Endothelial cell of umbilical vein (primary cell): ENCODE data around the gene TMEM11. TPM values are rescaled to one million over a fixed set of nuclear protein-coding genes. Genes with fewer than 3 reads are reported as not detected.
A peak's percentile ranks its signal among the peaks of the same experiment; 100 is the strongest.

Experiments
- BruUV-seq: library from RNA; stranded (reverse); fragments of 400-500 nt; replicated peaks from 2 replicates; lab custom pipeline; 2021; lab: Mats Ljungman, UMichigan
- CTCF ChIA-PET: fragments of 300-600, 350-600 bp; sonication (Branson Sonifier 250); formaldehyde crosslinking; loops from one replicate; lab custom pipeline; 2021; ENCODE audit warnings: antibody characterized with exemption, inconsistent platforms; lab: Charles Lee
- POLR2A ChIA-PET: fragments of 300-600, 350-600 bp; sonication (Branson Sonifier 250); formaldehyde crosslinking; loops from one replicate; lab custom pipeline; 2021; ENCODE audit warnings: antibody characterized with exemption, inconsistent platforms; lab: Charles Lee
- DNase-seq: peaks from one replicate; pipeline ENCODE4 v3.0.0-alpha.2; 2011; ENCODE audit warnings: low read depth, low spot score
- FAIRE-seq: peaks from 2 replicates; lab custom pipeline; 2011; peaks lifted over from hg19 to GRCh38; lab: Jason Lieb, UNC
- H2AFZ ChIP-seq: 2 replicates; pipeline ENCODE4 v1.6.0; 2012; ENCODE audit warnings: low read depth, low read length, control low read depth, inconsistent platforms
- H3K27ac ChIP-seq: 2 replicates; pipeline ENCODE4 v1.5.1; 2011; ENCODE audit warnings: low read depth, mild to moderate bottlenecking, control low read depth, low read length, moderate library complexity; ENCODE audit not compliant: insufficient read depth
- H3K27me3 ChIP-seq, 2 experiments: 2 replicates each; pipeline versions ENCODE4 v1.6.0 to v1.6.1; 2011; ENCODE audit warnings: low read length in 2 of 2, mixed read lengths in 1 of 2; ENCODE audit not compliant: control insufficient read depth in 2 of 2, insufficient read depth in 2 of 2
- H3K36me3 ChIP-seq, 2 experiments: 2 replicates in 1 of 2; 3 replicates in 1 of 2; pipeline ENCODE4 v1.5.1; 2011; ENCODE audit warnings: low read length in 2 of 2, mild to moderate bottlenecking in 1 of 2, moderate library complexity in 1 of 2; ENCODE audit not compliant: control insufficient read depth in 2 of 2, insufficient read depth in 2 of 2; ENCODE audit errors: extremely low read depth in 1 of 2
- H3K4me1 ChIP-seq: 3 replicates; pipeline ENCODE4 v1.5.1; 2011; ENCODE audit warnings: mild to moderate bottlenecking, low read length; ENCODE audit not compliant: control insufficient read depth, insufficient read depth; ENCODE audit errors: extremely low read depth
- H3K4me2 ChIP-seq: 2 replicates; pipeline ENCODE4 v1.6.1; 2011; ENCODE audit warnings: low read length, control low read depth, mixed read lengths; ENCODE audit not compliant: insufficient read depth
- H3K4me3 ChIP-seq, 3 experiments: fragments of 200-600 bp in 1 of 3; sonication (generic), shearing (Covaris generic) in 1 of 3; replicated peaks in 1 of 3; 2 replicates each; pipeline ENCODE4 v1.5.1; 2011 to 2016; ENCODE audit warnings: control low read depth in 3 of 3, low read length in 3 of 3, mild to moderate bottlenecking in 2 of 3, inconsistent platforms in 1 of 3, low read depth in 1 of 3, moderate library complexity in 1 of 3; ENCODE audit not compliant: insufficient read depth in 1 of 3
- H3K79me2 ChIP-seq: 2 replicates; pipeline ENCODE4 v1.6.0; 2012; ENCODE audit warnings: low read length, inconsistent platforms; ENCODE audit not compliant: control insufficient read depth, insufficient read depth
- H3K9ac ChIP-seq: replicated peaks from 2 replicates; pipeline ENCODE3; 2011; ENCODE audit warnings: low read length, control low read depth; ENCODE audit not compliant: insufficient read depth; ENCODE audit errors: extremely low read depth
- H3K9me1 ChIP-seq: replicated peaks from 3 replicates; pipeline ENCODE4 v1.6.0; 2011; ENCODE audit warnings: mild to moderate bottlenecking, low read length; ENCODE audit not compliant: control insufficient read depth, insufficient read depth; ENCODE audit errors: extremely low read depth
- H3K9me3 ChIP-seq: replicated peaks from 2 replicates; pipeline ENCODE4 v1.5.1; 2012; ENCODE audit warnings: low read length, inconsistent platforms; ENCODE audit not compliant: control insufficient read depth, insufficient read depth
- H4K20me1 ChIP-seq: replicated peaks from 2 replicates; pipeline ENCODE3; 2011; ENCODE audit warnings: mild to moderate bottlenecking, low read length; ENCODE audit not compliant: control insufficient read depth, insufficient read depth; ENCODE audit errors: extremely low read depth
- EZH2 ChIP-seq: IDR thresholded peaks from 2 replicates; pipeline ENCODE4 v1.6.1; 2012; ENCODE audit warnings: borderline replicate concordance, low read depth, mild to moderate bottlenecking, moderate library complexity, low read length, inconsistent platforms; ENCODE audit not compliant: severe bottlenecking
- FOS ChIP-seq: IDR thresholded peaks from 2 replicates; pipeline ENCODE4 v1.6.1; 2011; ENCODE audit warnings: mild to moderate bottlenecking, low read length, moderate library complexity, borderline replicate concordance; ENCODE audit not compliant: insufficient read depth
- GATA2 ChIP-seq: IDR thresholded peaks from 2 replicates; pipeline ENCODE4 v1.7.0; 2011; ENCODE audit warnings: low read depth, mild to moderate bottlenecking, moderate library complexity, mixed read lengths, low read length; ENCODE audit not compliant: insufficient read length, insufficient read depth
- JUN ChIP-seq: IDR thresholded peaks from 2 replicates; pipeline ENCODE4 v1.6.1; 2011; ENCODE audit warnings: borderline replicate concordance, low read depth; ENCODE audit not compliant: insufficient read length, insufficient read depth
- MYC ChIP-seq: IDR thresholded peaks from one replicate; pipeline ENCODE4 v1.6.1; 2011; ENCODE audit warnings: mild to moderate bottlenecking, low read depth, low read length
- POLR2A ChIP-seq: IDR thresholded peaks from 2 replicates; pipeline ENCODE4 v1.6.1; 2012; ENCODE audit warnings: low read depth, mild to moderate bottlenecking, control low read depth, low read length
- POLR2AphosphoS5 ChIP-seq: IDR thresholded peaks from 2 replicates; pipeline ENCODE4 v1.6.1; 2012; ENCODE audit warnings: low read depth, mild to moderate bottlenecking, control low read depth, low read length, moderate library complexity; ENCODE audit not compliant: insufficient read depth
- dilution Hi-C: fragments of 300-500 bp; cut with MboI; formaldehyde crosslinking; loops from one replicate; pipeline ENCODE4 v1.15.0; 2019; ENCODE audit warnings: low sequenced_read_pairs; ENCODE audit not compliant: extremely low pct_ligation_motif_present
- intact Hi-C: fragments of 100-400 bp; cut with micrococcal nuclease; formaldehyde crosslinking; loops from one replicate; pipeline ENCODE4 v1.10.0; 2022
- polyA plus RNA-seq, 4 experiments: library from polyadenylated mRNA; depleted of rRNA in 3 of 4; stranded (reverse) in 3 of 4; unstranded in 1 of 4; fragments of >200 nt; gene quantifications; 2 replicates each; pipeline versions ENCODE4 v1.2.1 to v1.2.3, GENCODE V29; 2011 to 2012; ENCODE audit warnings: missing spikeins in 1 of 4
- total RNA-seq: library from RNA; stranded (reverse); gene quantifications from 2 replicates; pipeline ENCODE4 v1.2.3, GENCODE V29; 2021
- TF ChIP-seq, protein P1 (sequence below), 2 donors: IDR thresholded peaks; 1 replicate in 1 of 2; 2 replicates in 1 of 2; pipeline ENCODE4 v1.5.1; 2011; ENCODE audit warnings: low read length in 2 of 2, mild to moderate bottlenecking in 2 of 2, moderate library complexity in 2 of 2, control low read depth in 1 of 2, inconsistent platforms in 1 of 2, low read depth in 1 of 2; ENCODE audit not compliant: insufficient read depth in 1 of 2; ENCODE audit errors: extremely low read depth in 1 of 2
- TF ChIP-seq, protein P2 (sequence below): IDR thresholded peaks from 2 replicates; pipeline ENCODE4 v1.6.1; 2011; ENCODE audit not compliant: insufficient read depth, insufficient read length

The TMEM11 gene
- total and polyA plus RNA-seq, 2 donors (not counting 3 experiments of a cell fraction or from before 2014, with no cell fraction given) = 27.4 to 79.9 TPM

- POLR2A ChIA-PET = no interaction called here
- dilution Hi-C loops (no loop called here), intact Hi-C loops (no loop called here)
- no peaks in the 10 kb centered on the region for H4K20me1 ChIP-seq
- DNase-seq (peak; percentile 28), FAIRE-seq (no peak)
- no peak overlapping the region for H3K4me3 ChIP-seq
- no peak for TF ChIP-seq FOS
- no peak for TF ChIP-seq POLR2A
- no peak for TF ChIP-seq GATA2
- TF ChIP-seq, protein P1, sequence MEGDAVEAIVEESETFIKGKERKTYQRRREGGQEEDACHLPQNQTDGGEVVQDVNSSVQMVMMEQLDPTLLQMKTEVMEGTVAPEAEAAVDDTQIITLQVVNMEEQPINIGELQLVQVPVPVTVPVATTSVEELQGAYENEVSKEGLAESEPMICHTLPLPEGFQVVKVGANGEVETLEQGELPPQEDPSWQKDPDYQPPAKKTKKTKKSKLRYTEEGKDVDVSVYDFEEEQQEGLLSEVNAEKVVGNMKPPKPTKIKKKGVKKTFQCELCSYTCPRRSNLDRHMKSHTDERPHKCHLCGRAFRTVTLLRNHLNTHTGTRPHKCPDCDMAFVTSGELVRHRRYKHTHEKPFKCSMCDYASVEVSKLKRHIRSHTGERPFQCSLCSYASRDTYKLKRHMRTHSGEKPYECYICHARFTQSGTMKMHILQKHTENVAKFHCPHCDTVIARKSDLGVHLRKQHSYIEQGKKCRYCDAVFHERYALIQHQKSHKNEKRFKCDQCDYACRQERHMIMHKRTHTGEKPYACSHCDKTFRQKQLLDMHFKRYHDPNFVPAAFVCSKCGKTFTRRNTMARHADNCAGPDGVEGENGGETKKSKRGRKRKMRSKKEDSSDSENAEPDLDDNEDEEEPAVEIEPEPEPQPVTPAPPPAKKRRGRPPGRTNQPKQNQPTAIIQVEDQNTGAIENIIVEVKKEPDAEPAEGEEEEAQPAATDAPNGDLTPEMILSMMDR (IDR thresholded peaks at IDR 0.05; ENCODE audit: extremely low read depth in 1 of 2, insufficient read depth in 1 of 2, low read depth in 1 of 2, low read length in 2 of 2) = no peak
- TF ChIP-seq MYC = no peak
- no peak for TF ChIP-seq POLR2AphosphoS5
- no peak for TF ChIP-seq JUN
- no peak for TF ChIP-seq EZH2
- TF ChIP-seq, protein P2, sequence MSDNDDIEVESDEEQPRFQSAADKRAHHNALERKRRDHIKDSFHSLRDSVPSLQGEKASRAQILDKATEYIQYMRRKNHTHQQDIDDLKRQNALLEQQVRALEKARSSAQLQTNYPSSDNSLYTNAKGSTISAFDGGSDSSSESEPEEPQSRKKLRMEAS = no peak
- no TSS peak for BruUV-seq
- CTCF ChIA-PET = interaction anchor here (1.1 to 1.9 kb wide), 2 partner anchors 45 to 55 kb away, joined by 3 to 6 read pairs; no protein-coding TSS in a partner anchor
- H3K4me1 ChIP-seq = no peaks in the 10 kb centered on the region
- H3K36me3 ChIP-seq = no peaks in the 10 kb centered on the region
- no peak overlapping the region for H3K4me2 ChIP-seq
- H3K9ac ChIP-seq = no peak overlapping the region
- no peaks in the 10 kb centered on the region for H3K9me3 ChIP-seq
- H3K27me3 ChIP-seq = no peaks in the 10 kb centered on the region
- H3K27ac ChIP-seq = no peak overlapping the region
- H2AFZ ChIP-seq = no peak overlapping the region
- no peaks in the 10 kb centered on the region for H3K79me2 ChIP-seq
- H3K9me1 ChIP-seq = no peaks in the 10 kb centered on the region
Observed at GRCh38 chr17:21174186-21174585, 39.8 kb downstream of the TMEM11 start.
